Large intestine (tissue), 3 donors: ENCODE data around the gene DNAJC1. TPM values are rescaled to one million over a fixed set of nuclear protein-coding genes. Genes with fewer than 3 reads are reported as not detected.
"Not testable (repeated sequence)": the region's sequence is repeated elsewhere in the genome, so short reads cannot be mapped to it uniquely, and the experiment has no call there.

Experiments
- DNase-seq, 2 donors: peaks; one replicate each; pipeline versions ENCODE4 v3.0.0 to v3.0.0-alpha.2; 2013
- H3K27ac ChIP-seq: one replicate; pipeline ENCODE4 v1.5.1; 2013; ENCODE audit warnings: low read length
- H3K27me3 ChIP-seq: 2 replicates; pipeline ENCODE4 v1.6.1; 2013; ENCODE audit warnings: low read length; ENCODE audit not compliant: control insufficient read depth, insufficient read depth
- H3K36me3 ChIP-seq: 2 replicates; pipeline ENCODE4 v1.6.1; 2013; ENCODE audit warnings: low read length; ENCODE audit not compliant: control insufficient read depth, insufficient read depth
- H3K4me1 ChIP-seq: one replicate; pipeline ENCODE4 v1.6.1; 2013; ENCODE audit warnings: low read length; ENCODE audit not compliant: control insufficient read depth, insufficient read depth
- H3K4me3 ChIP-seq: one replicate; pipeline ENCODE4 v1.5.1; 2013; ENCODE audit warnings: low read length
- H3K9me3 ChIP-seq: one replicate; pipeline ENCODE4 v1.6.1; 2013; ENCODE audit warnings: mild to moderate bottlenecking, low read depth, low read length, moderate library complexity; ENCODE audit not compliant: control insufficient read depth
- WGBS: methylation state at CpG from one replicate; pipeline ENCODE4 v1.1.5; 2013; ENCODE audit warnings: low lambda C conversion rate; ENCODE audit not compliant: insufficient coverage; 5-methylcytosine and 5-hydroxymethylcytosine counted together
- polyA plus RNA-seq: library from polyadenylated mRNA; unstranded; fragments of 120-200 nt; gene quantifications from one replicate; pipeline ENCODE4 v1.2.1, GENCODE V29; 2013

Gene DNAJC1
- polyA plus RNA-seq, 1 donor: 25.2 TPM

DNA sequence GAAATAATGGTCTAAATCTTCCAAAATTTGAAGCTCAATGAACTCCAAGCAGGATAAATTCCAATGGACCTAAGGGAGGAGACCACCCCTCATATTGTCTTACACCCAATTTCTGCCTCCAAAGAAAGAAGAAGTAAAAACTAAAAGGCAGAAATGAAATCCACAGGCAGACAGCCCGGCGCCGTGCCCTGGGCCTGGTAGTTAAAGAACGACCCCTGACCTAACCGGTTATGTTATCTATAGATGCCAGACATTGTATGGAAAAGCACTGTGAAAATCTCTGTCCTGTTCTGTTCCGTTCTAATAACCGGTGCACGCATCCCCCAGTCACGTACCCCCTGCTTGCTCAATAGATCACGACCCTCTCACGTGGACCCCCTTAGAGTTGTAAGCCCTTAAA is 130.8 kb downstream of the DNAJC1 start:
- WGBS: no CpG with 5 or more reads among the region's 11 CpGs
- not testable (repeated sequence) for H3K4me3 ChIP-seq, H3K4me1 ChIP-seq, H3K27ac ChIP-seq, H3K27me3 ChIP-seq, DNase-seq, H3K36me3 ChIP-seq
- H3K9me3 ChIP-seq: peaks cover 15% of the 10 kb centered on the region

GRCh38 chr10:21870849-21871248 is 132.7 kb downstream of the DNAJC1 start:
- peaks cover 17% of the 10 kb centered on the region for H3K9me3 ChIP-seq
- 100% methylated on average over 1 of the region's 1 CpG for WGBS
- no peaks in the 10 kb centered on the region for H3K4me1 ChIP-seq
- DNase-seq: no peak
- peaks cover 7% of the 10 kb centered on the region for H3K36me3 ChIP-seq
- H3K4me3 ChIP-seq: no peak overlapping the region
- H3K27me3 ChIP-seq: no peaks in the 10 kb centered on the region
- no peak overlapping the region for H3K27ac ChIP-seq

DNA sequence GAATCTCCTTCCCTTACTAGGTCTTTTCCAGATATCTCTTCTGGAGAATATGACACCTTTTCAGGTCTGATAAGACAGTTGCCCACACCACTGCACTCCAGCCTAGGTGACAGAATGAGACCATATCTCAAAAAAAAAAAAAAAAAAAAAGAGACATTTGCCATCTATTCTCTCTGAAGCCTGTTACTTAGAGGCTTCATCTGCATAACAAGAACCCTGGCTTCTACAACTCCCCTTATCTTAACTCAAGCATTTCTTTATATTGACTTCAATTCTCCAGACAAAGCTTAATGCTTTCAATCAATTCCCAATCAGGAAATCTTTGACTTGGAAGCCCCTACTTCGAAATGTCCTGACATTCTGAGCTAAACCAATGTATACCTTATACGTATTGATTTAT is 134.4 kb downstream of the DNAJC1 start:
- WGBS: 92% methylated on average over 2 of the region's 2 CpGs

DNA sequence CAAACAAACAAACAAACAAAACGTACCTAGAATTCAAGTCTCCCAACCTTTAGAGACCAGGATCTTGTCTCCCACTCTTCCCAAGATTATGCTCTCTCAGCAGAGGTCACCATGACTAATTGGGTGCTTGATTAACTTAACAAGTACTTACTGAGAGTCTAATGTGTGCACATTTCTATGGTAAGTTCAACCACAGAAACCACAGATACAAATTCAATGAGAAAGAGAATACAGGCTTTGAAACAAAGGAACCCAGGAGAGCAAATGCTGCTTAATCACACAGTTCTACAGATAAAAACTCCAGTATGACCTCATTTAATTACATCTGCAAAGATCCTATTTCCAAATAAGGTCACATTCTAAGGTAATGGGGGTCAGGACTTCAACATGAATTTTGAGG is 142.8 kb downstream of the DNAJC1 start:
- H3K4me1 ChIP-seq: no peaks in the 10 kb centered on the region
- no peak overlapping the region for H3K4me3 ChIP-seq
- H3K9me3 ChIP-seq: no peaks in the 10 kb centered on the region
- H3K27me3 ChIP-seq: no peaks in the 10 kb centered on the region
- H3K36me3 ChIP-seq: no peaks in the 10 kb centered on the region
- no peak for DNase-seq
- H3K27ac ChIP-seq: no peak overlapping the region
- WGBS: no CpG with 5 or more reads among the region's 1 CpG

More for the DNA sequence above, 134.4 kb downstream of the DNAJC1 start:
- H3K27ac ChIP-seq, H3K27me3 ChIP-seq, H3K4me3 ChIP-seq, H3K4me1 ChIP-seq, DNase-seq, H3K36me3 ChIP-seq: not testable (repeated sequence)
- peaks cover 16% of the 10 kb centered on the region for H3K9me3 ChIP-seq

GRCh38 chr10:21858455-21858854 is 145.1 kb downstream of the DNAJC1 start:
- 0% methylated on average over 1 of the region's 2 CpGs for WGBS
- Histone ChIP-seq H3K27ac (no peak overlapping the region), H3K4me3 (no peak overlapping the region), H3K4me1 (no peaks in the 10 kb centered on the region), H3K9me3 (no peaks in the 10 kb centered on the region), H3K27me3 (no peaks in the 10 kb centered on the region), H3K36me3 (no peaks in the 10 kb centered on the region)
- DNase-seq: no peak

GRCh38 chr10:21849607-21850006 is 153.9 kb downstream of the DNAJC1 start:
- no peaks in the 10 kb centered on the region for H3K36me3 ChIP-seq
- no peak overlapping the region for H3K4me3 ChIP-seq
- H3K4me1 ChIP-seq: no peaks in the 10 kb centered on the region
- H3K27me3 ChIP-seq: no peaks in the 10 kb centered on the region
- no peak for DNase-seq
- peaks cover 10% of the 10 kb centered on the region for H3K9me3 ChIP-seq
- WGBS: 100% methylated on average over 1 of the region's 1 CpG
- no peak overlapping the region for H3K27ac ChIP-seq

GRCh38 chr10:21843645-21844044 is 159.9 kb downstream of the DNAJC1 start:
- no peak overlapping the region for H3K4me3 ChIP-seq
- H3K27ac ChIP-seq: no peak overlapping the region
- DNase-seq: no peak
- H3K36me3 ChIP-seq: no peaks in the 10 kb centered on the region
- no peaks in the 10 kb centered on the region for H3K4me1 ChIP-seq
- no peaks in the 10 kb centered on the region for H3K9me3 ChIP-seq
- no peaks in the 10 kb centered on the region for H3K27me3 ChIP-seq
- no CpG with 5 or more reads among the region's 1 CpG for WGBS

DNA sequence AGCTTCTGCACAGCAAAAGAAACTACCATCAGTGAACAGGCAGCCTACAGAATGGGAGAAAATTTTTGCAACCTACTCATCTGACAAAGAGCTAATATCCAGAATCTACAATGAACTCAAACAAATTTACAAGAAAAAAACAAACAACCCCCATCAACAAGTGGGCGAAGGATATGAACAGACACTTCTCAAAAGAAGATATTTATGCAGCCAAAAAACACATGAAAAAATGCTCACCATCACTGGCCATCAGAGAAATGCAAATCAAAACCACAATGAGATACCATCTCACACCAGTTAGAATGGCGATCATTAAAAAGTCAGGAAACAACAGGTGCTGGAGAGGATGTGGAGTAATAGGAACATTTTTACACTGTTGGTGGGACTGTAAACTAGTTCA is 162.3 kb downstream of the DNAJC1 start:
- H3K9me3 ChIP-seq, H3K4me1 ChIP-seq, H3K4me3 ChIP-seq, H3K27me3 ChIP-seq, DNase-seq, H3K27ac ChIP-seq, H3K36me3 ChIP-seq: not testable (repeated sequence)
- no CpG with 5 or more reads among the region's 2 CpGs for WGBS

DNA sequence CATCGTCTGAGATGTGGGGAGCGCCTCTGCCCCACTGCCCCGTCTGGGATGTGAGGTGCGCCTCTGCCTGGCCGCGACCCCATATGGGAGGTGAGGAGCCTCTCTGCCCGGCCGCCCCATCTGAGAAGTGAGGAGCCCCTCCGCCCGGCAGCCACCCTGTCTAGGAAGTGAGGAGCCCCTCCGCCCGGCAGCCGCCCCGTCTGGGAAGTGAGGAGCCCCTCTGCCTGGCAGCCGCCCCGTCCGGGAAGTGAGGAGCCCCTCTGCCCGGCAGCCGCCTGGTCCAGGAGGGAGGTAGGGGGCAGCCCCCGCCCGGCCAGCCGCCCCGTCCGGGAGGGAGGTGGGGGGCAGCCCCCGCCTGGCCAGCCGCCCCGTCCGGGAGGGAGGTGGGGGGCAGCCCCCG is 166.0 kb downstream of the DNAJC1 start:
- WGBS: no CpG with 5 or more reads among the region's 29 CpGs
- H3K27me3 ChIP-seq, H3K27ac ChIP-seq, DNase-seq, H3K36me3 ChIP-seq, H3K4me1 ChIP-seq, H3K4me3 ChIP-seq: not testable (repeated sequence)
- peaks cover 29% of the 10 kb centered on the region for H3K9me3 ChIP-seq

GRCh38 chr10:21834574-21834973 is 169.0 kb downstream of the DNAJC1 start:
- not testable (repeated sequence) for H3K27me3 ChIP-seq, H3K4me3 ChIP-seq, DNase-seq, H3K4me1 ChIP-seq, H3K27ac ChIP-seq, H3K36me3 ChIP-seq
- H3K9me3 ChIP-seq: peaks cover 38% of the 10 kb centered on the region
- no CpG with 5 or more reads among the region's 10 CpGs for WGBS

DNA sequence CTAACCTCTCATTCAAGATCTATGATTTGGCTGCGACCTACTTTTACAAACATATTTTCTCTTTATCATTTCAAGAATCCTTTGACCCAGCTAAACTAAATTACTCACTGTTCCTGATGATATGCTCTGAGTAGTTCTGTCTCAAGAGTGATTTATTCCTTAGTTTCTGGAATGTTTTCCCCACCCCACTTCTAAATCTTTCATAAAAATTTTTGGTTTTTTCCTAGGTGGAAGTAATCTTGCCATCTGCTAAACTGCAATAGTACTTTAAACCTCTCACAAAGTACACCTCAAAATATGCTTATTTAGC is 170.8 kb downstream of the DNAJC1 start:
- H3K9me3 ChIP-seq: peaks cover 46% of the 10 kb centered on the region
- H3K27ac ChIP-seq: no peak overlapping the region
- no peaks in the 10 kb centered on the region for H3K27me3 ChIP-seq
- no peaks in the 10 kb centered on the region for H3K4me1 ChIP-seq
- no CpG with 5 or more reads among the region's 1 CpG for WGBS
- H3K4me3 ChIP-seq: no peak overlapping the region
- DNase-seq: no peak
- no peaks in the 10 kb centered on the region for H3K36me3 ChIP-seq
